Vagina (tissue), 2 donors: Measurements from ENCODE around the gene NCAPG. TPM values are rescaled to one million over a fixed set of nuclear protein-coding genes. Genes with fewer than 3 reads are reported as not detected.

ENCODE experiments used
- DNase-seq, 2 donors: peaks; one replicate each; pipeline ENCODE4 v3.0.0-alpha.2; 2017; ENCODE audit errors: extremely low spot score in 2 of 2
- H3K27ac ChIP-seq: fragments of 200-600 bp; sonication (generic); one replicate; pipeline ENCODE4 v1.5.1; 2019
- H3K27me3 ChIP-seq: fragments of 200-600 bp; sonication (generic); one replicate; pipeline ENCODE4 v1.5.1; 2019
- H3K36me3 ChIP-seq, 2 donors: fragments of 200-600 bp; sonication (generic); one replicate each; pipeline ENCODE4 v1.5.1; 2017 to 2019
- H3K4me1 ChIP-seq: fragments of 200-600 bp; sonication (generic); one replicate; pipeline ENCODE4 v1.5.1; 2019
- H3K4me3 ChIP-seq, 2 donors: fragments of 200-600 bp; sonication (generic); 1 replicate in 1 of 2; 2 replicates in 1 of 2; pipeline ENCODE4 v1.5.1; 2016 to 2019
- H3K9me3 ChIP-seq: fragments of 200-600 bp; sonication (generic); one replicate; pipeline ENCODE4 v1.5.1; 2019
- POLR2A ChIP-seq, 2 donors: fragments of 450-650 bp; IDR thresholded peaks; one replicate each; pipeline ENCODE4 v1.6.1; 2017; ENCODE audit warnings: antibody characterized with exemption in 2 of 2, mild to moderate bottlenecking in 2 of 2, moderate library complexity in 2 of 2
- POLR2AphosphoS5 ChIP-seq, 2 donors: sonication (generic); formaldehyde crosslinking; IDR thresholded peaks; one replicate each; pipeline ENCODE4 v1.9.0; 2017; ENCODE audit warnings: antibody characterized with exemption in 2 of 2, mild to moderate bottlenecking in 2 of 2, low read depth in 1 of 2; ENCODE audit not compliant: insufficient read depth in 1 of 2
- intact Hi-C: fragments of 100-400 bp; cut with DNase I; formaldehyde crosslinking; loops from one replicate; pipeline ENCODE4 v1.15.1; 2023
- total RNA-seq: library from RNA; depleted of rRNA; stranded (reverse); fragments of >200 nt; gene quantifications from one replicate; pipeline ENCODE4 v1.2.3, GENCODE V29; 2016
- TF ChIP-seq, protein P1 (sequence below), 3 experiments: fragments of 450-650 bp in 2 of 3; fragments of 200-600 bp in 1 of 3; sonication (generic) in 1 of 3; IDR thresholded peaks; one replicate each; pipeline ENCODE4 v1.5.1; 2017 to 2019; ENCODE audit warnings: antibody characterized with exemption in 3 of 3, mild to moderate bottlenecking in 2 of 3, moderate library complexity in 2 of 3

The NCAPG gene
- total RNA-seq, 1 donor from 2014 or later, result 1.5 TPM

GRCh38 chr4:17884063-17884462 is 73.3 kb downstream of the NCAPG start:
- intact Hi-C loops, result no loop called here
- no peaks in the 10 kb centered on the region for H3K36me3 ChIP-seq
- TF ChIP-seq POLR2A (IDR thresholded peaks at IDR 0.05) (no peak), POLR2AphosphoS5 (IDR thresholded peaks at IDR 0.05; ENCODE audit: insufficient read depth in 1 of 2, low read depth in 1 of 2) (no peak)
- H3K27ac ChIP-seq, result no peak overlapping the region
- DNase-seq, result no peak
- H3K27me3 ChIP-seq, result no peaks in the 10 kb centered on the region
- H3K4me3 ChIP-seq, result no peak overlapping the region
- H3K4me1 ChIP-seq, result no peaks in the 10 kb centered on the region
- no peaks in the 10 kb centered on the region for H3K9me3 ChIP-seq

DNA sequence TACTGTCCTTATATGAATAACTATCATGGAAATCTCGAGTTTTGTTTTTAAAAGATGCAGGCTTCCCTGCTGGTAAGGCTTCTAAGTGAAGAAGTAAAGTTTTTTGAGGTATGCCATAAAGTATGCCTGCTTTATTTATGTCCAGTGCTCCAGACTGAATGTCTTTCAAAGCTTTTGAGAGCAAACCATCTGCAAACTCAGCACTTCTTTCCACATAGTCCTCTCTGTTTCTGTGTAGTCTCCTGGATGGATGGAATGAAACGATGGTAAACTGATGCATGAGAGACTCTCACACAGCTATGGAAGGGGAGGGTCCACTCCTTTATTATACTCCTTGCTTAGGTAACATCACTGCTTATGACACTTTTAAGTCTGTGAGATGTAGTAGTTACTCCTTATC is 73.7 kb downstream of the NCAPG start:
- H3K9me3 ChIP-seq, result no peaks in the 10 kb centered on the region
- no peak overlapping the region for H3K27ac ChIP-seq
- intact Hi-C loops, result no loop called here
- H3K27me3 ChIP-seq, result no peaks in the 10 kb centered on the region
- TF ChIP-seq, protein P1, sequence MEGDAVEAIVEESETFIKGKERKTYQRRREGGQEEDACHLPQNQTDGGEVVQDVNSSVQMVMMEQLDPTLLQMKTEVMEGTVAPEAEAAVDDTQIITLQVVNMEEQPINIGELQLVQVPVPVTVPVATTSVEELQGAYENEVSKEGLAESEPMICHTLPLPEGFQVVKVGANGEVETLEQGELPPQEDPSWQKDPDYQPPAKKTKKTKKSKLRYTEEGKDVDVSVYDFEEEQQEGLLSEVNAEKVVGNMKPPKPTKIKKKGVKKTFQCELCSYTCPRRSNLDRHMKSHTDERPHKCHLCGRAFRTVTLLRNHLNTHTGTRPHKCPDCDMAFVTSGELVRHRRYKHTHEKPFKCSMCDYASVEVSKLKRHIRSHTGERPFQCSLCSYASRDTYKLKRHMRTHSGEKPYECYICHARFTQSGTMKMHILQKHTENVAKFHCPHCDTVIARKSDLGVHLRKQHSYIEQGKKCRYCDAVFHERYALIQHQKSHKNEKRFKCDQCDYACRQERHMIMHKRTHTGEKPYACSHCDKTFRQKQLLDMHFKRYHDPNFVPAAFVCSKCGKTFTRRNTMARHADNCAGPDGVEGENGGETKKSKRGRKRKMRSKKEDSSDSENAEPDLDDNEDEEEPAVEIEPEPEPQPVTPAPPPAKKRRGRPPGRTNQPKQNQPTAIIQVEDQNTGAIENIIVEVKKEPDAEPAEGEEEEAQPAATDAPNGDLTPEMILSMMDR (IDR thresholded peaks at IDR 0.05), result no peak
- no peak for TF ChIP-seq POLR2A (IDR thresholded peaks at IDR 0.05)
- no peak for TF ChIP-seq POLR2AphosphoS5 (IDR thresholded peaks at IDR 0.05; ENCODE audit: insufficient read depth in 1 of 2, low read depth in 1 of 2)
- no peak overlapping the region for H3K4me3 ChIP-seq
- no peaks in the 10 kb centered on the region for H3K36me3 ChIP-seq
- H3K4me1 ChIP-seq, result no peaks in the 10 kb centered on the region
- DNase-seq, result no peak

GRCh38 chr4:17889692-17890091 is 78.9 kb downstream of the NCAPG start:
- intact Hi-C loops, result loop anchor here (5.0 kb wide), 1 partner anchor 1212 kb away; no protein-coding TSS in a partner anchor
- no peak for DNase-seq
- H3K9me3 ChIP-seq, result no peaks in the 10 kb centered on the region

GRCh38 chr4:17894421-17894820 is 83.6 kb downstream of the NCAPG start:
- no peaks in the 10 kb centered on the region for H3K36me3 ChIP-seq
- no peaks in the 10 kb centered on the region for H3K27me3 ChIP-seq
- no peak overlapping the region for H3K27ac ChIP-seq
- TF ChIP-seq, protein P1 (IDR thresholded peaks at IDR 0.05), result no peak
- TF ChIP-seq POLR2A (IDR thresholded peaks at IDR 0.05) (no peak), POLR2AphosphoS5 (IDR thresholded peaks at IDR 0.05; ENCODE audit: insufficient read depth in 1 of 2, low read depth in 1 of 2) (no peak)
- intact Hi-C loops, result no loop called here
- DNase-seq, result no peak
- no peaks in the 10 kb centered on the region for H3K9me3 ChIP-seq
- H3K4me3 ChIP-seq, result no peak overlapping the region
- no peaks in the 10 kb centered on the region for H3K4me1 ChIP-seq

More at GRCh38 chr4:17889692-17890091, 78.9 kb downstream of the NCAPG start:
- no peaks in the 10 kb centered on the region for H3K4me1 ChIP-seq
- H3K36me3 ChIP-seq, result no peaks in the 10 kb centered on the region
- no peak for TF ChIP-seq POLR2AphosphoS5 (IDR thresholded peaks at IDR 0.05; ENCODE audit: insufficient read depth in 1 of 2, low read depth in 1 of 2)
- TF ChIP-seq, protein P1 (IDR thresholded peaks at IDR 0.05), result no peak
- TF ChIP-seq POLR2A (IDR thresholded peaks at IDR 0.05), result no peak
- no peak overlapping the region for H3K27ac ChIP-seq
- H3K27me3 ChIP-seq, result no peaks in the 10 kb centered on the region
- H3K4me3 ChIP-seq, result no peak overlapping the region

Other genes starting within 250 kb of the NCAPG start
- 77.6 TPM for gene LAP3, start 233.8 kb upstream of the NCAPG start, total RNA-seq
- 14.0 TPM for gene MED28, start 196.3 kb upstream of the NCAPG start, total RNA-seq
- not detected for gene FAM184B, start 29.4 kb upstream of the NCAPG start, total RNA-seq
- gene DCAF16, start 222 bp upstream of the NCAPG start, total RNA-seq, result 26.5 TPM
- 6.9 TPM for gene LCORL, start 210.8 kb downstream of the NCAPG start, total RNA-seq